Articular chondrocyte of knee joint (primary cell): ENCODE results near the gene ZNF785. TPM values are rescaled to one million over a fixed set of nuclear protein-coding genes. Genes with fewer than 3 reads are reported as not detected.

Source experiments
- small RNA-seq: library from RNA; depleted of rRNA; stranded (forward); fragments of <200 nt; gene quantifications from one replicate; pipeline ENCODE3, GENCODE V24; 2012
- total RNA-seq: library from RNA; depleted of rRNA; stranded (reverse); fragments of >200 nt; gene quantifications from 2 replicates; pipeline ENCODE4 v1.2.3, GENCODE V29; 2012

Gene ZNF785
- total RNA-seq: 10.5 and 11.1 TPM in 2 replicates

GRCh38 chr16:30585400-30586191, at the start of gene ZNF785:
ZNF785 (minus strand) TSS chr16:30585697; CDS start chr16:30585611, 86 bp downstream.

GRCh38 chr16:30609926-30610839, 24.7 kb upstream of the ZNF785 start, which contains the start of gene ZNF689:
ZNF689 (minus strand) TSS chr16:30610389; CDS start chr16:30610041, 348 bp downstream.

DNA sequence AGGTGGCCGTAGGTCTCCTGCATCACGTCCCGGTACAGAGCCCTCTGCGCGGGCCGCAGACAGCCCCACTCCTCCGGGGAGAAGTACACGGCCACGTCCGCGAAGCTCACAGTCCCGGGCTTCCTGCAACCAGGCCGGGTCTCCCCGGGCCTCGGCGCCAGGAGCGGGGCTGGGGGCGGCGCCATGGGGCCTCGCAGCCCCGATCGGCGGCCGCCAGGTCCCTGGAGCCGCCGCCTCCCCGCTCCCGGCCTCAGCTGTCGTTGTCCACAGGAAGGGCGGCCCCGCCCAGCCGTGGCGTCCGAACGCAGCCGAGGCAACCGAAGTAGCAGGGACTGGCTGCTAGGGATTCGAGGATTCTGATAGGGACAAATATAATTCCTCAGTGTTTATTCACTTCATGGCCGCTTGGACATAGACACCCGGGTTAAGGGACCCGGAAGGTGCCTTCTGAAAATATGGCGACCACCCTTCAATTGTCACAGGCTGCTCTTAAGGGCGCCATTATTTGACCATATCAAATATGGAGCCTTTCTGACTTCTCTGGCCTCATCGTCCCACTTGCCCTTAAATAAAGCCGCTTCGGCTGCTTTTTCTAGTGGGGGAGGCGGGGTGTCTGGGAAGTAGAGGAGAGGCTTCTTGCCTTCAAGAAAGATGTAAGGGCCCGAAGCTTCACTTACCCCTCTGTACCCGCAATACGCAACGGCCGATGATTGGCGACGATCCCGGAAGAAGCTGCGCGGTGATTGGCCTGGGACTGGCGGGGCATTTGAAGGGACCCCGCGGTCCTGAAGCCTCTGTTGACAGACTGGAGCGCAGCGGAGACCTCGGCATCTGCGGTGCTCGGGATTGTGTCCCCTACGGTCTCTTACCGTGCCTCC, 13.8 kb downstream of the ZNF785 start, which contains the start of gene ZNF688:
ZNF688 (minus strand) TSS at position 270 of the 878 bp plus-strand sequence; CDS start at position 185, 85 bp downstream.

GRCh38 chr16:30557957-30558788, 27.3 kb downstream of the ZNF785 start, which contains the start of gene ZNF764:
ZNF764 (minus strand) TSS chr16:30558374; CDS start chr16:30558182, 192 bp downstream.

GRCh38 chr16:30534368-30535105, 51.0 kb downstream of the ZNF785 start, which contains the start of gene ZNF747:
ZNF747 (minus strand) TSS chr16:30534858; CDS start chr16:30534679, 179 bp downstream.

Small RNA genes within 50 kb of the gene (small RNA-seq; reads per million reads assigned to genes)
- not detected for gene AC093249.1
- not detected for gene AC093249.4

Other genes with a start within 250 kb of the ZNF785 start
- gene CD2BP2, start 230.4 kb downstream of the ZNF785 start, total RNA-seq: 31.7 and 34.2 TPM in 2 replicates
- 22.6 and 23.3 TPM in 2 replicates for gene TBC1D10B, start 215.2 kb downstream of the ZNF785 start, total RNA-seq
- not detected in 2 replicates for gene MYL11, start 210.9 kb downstream of the ZNF785 start, total RNA-seq
- gene SEPTIN1, start 203.1 kb downstream of the ZNF785 start, total RNA-seq: 0.11 TPM in 1 of 2 replicates, not detected in the other
- gene ZNF48, start 190.3 kb downstream of the ZNF785 start, total RNA-seq: 5.0 and 5.2 TPM in 2 replicates
- gene ZNF771, start 178.1 kb downstream of the ZNF785 start, total RNA-seq: 6.8 and 7.8 TPM in 2 replicates
- 16.2 and 18.4 TPM in 2 replicates for gene DCTPP1, start 155.7 kb downstream of the ZNF785 start, total RNA-seq
- gene SEPHS2, start 139.8 kb downstream of the ZNF785 start, total RNA-seq: 16.4 and 18.9 TPM in 2 replicates
- not detected in 2 replicates for gene ITGAL, start 113.0 kb downstream of the ZNF785 start, total RNA-seq
- 15.3 and 18.1 TPM in 2 replicates for gene ZNF768, start 59.1 kb downstream of the ZNF785 start, total RNA-seq
- 12.9 and 13.0 TPM in 2 replicates for gene ZNF747, start 50.8 kb downstream of the ZNF785 start, total RNA-seq
- 4.8 and 5.8 TPM in 2 replicates for gene ZNF764, start 27.3 kb downstream of the ZNF785 start, total RNA-seq
- 7.6 and 8.0 TPM in 2 replicates for gene ZNF688, start 14.0 kb downstream of the ZNF785 start, total RNA-seq
- 6.1 and 6.6 TPM in 2 replicates for gene ZNF689, start 24.7 kb upstream of the ZNF785 start, total RNA-seq
- gene PRR14, start 65.3 kb upstream of the ZNF785 start, total RNA-seq: 5.9 and 7.3 TPM in 2 replicates
- 22.2 and 22.8 TPM in 2 replicates for gene FBRS, start 72.7 kb upstream of the ZNF785 start, total RNA-seq
- gene SRCAP, start 113.5 kb upstream of the ZNF785 start, total RNA-seq: 17.9 and 20.4 TPM in 2 replicates
- 15.2 and 17.4 TPM in 2 replicates for gene PHKG2, start 162.7 kb upstream of the ZNF785 start, total RNA-seq
- 2.1 and 2.2 TPM in 2 replicates for gene CFAP119, start 176.4 kb upstream of the ZNF785 start, total RNA-seq
- gene RNF40, start 176.6 kb upstream of the ZNF785 start, total RNA-seq: 63.6 and 70.5 TPM in 2 replicates
- gene ZNF629, start 201.5 kb upstream of the ZNF785 start, total RNA-seq: 14.5 and 16.2 TPM in 2 replicates